GM18520 (cell line): Measurements from ENCODE around the gene SIGMAR1.

Source experiments
- ATAC-seq: cut with Tn5 transposase; IDR thresholded peaks from one replicate; pipeline ENCODE4 v1.9.1; 2021; ENCODE audit not compliant: unreplicated experiment

Gene SIGMAR1

DNA sequence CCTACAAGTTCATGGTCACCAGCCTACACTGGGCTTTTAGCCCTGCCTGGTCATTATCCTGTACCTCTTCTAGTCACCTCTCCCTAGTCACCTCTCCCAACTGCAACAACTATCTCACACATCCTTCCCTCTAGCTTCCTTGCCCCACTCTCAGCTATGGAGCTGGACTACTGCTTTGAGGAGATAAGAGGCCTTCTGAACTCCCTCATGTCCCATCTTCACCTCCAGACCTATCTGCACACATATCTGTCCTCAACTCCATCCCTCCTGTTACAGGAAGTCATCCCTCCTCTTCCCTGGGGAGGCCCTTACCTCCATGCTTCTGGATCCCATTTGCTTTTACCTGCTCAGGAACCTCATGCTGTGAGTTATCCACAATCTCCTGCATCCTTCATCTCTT, 31.4 kb downstream of the SIGMAR1 start:
- no peak for ATAC-seq

GRCh38 chr9:34603610-34604231, 33.9 kb downstream of the SIGMAR1 start:
- no peak for ATAC-seq

- ATAC-seq = no peak
Measured at GRCh38 chr9:34601937-34602573, 35.5 kb downstream of the SIGMAR1 start.

- ATAC-seq = no peak
Measured at GRCh38 chr9:34600908-34601307, 36.7 kb downstream of the SIGMAR1 start.

DNA sequence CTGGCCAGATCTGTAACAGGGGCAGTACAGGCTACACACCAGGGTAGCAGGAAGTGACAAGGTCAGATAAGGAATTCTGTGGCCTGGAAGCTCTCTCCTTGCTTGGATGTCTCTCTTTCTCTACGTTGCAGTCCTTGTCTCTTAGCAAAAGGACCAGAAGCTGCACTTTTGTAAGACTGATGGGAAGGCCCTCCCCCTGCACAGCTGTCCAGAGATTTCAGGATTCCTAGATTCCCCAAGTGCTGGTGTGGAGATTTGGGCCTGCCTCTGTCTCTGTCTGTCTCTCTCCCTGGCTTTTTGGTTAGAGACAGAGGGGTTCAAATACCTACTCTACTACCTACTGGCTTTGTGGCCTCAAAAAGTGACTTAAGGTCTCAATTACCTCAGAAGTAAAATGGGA, 38.0 kb downstream of the SIGMAR1 start:
- ATAC-seq = no peak

DNA sequence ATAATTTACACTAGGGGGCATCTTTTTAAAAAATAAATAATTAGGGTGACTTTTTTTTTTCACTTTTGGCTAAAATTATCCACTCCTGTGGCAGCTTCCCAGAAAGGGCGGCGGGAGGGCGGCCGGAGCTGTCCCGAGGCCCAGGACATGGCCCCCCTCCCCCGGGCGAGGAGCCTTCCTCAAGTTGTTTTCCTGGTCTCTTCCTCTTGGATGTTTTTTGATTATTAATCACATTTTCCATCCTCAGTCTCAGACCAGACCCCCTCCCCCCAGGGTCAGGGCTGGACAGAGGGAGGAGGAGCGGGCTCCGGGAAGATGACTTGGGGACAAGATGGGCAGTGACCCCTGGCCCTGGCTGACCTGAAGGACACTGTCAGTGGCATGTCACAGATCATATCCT, 43.4 kb downstream of the SIGMAR1 start:
- ATAC-seq = no peak

DNA sequence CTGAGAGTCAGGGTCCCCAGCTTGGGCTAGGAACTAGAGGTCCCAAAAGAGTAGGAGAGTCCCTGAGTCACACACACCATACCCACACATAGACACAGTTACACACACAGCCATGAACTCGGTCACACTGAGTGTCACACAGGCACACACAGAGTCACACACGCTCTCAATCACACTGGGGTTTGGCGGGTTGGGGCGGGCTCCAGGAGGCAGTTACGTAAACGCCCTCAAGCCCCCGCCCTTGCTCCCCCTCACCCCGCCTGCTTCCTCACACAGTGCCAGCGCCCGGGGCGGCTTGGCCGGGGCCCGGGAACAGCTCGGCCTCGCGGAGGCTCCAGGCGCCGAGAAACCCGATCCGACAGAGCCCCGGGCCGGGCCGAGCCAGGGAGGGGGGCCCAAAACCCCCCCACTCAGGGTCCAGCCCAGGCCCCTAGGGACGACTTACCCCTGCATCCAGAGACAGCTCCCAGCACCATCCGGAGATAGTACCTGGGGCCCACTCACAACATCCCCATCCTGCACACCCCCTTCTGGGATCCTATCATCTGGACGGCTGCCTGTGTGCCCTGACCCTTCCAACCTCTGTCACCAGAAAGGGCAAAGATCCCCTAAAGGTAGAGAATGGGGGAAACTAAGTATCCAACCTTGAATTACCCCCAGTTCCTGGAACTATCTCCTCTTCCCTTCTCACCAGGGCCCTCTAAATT, 44.5 kb downstream of the SIGMAR1 start:
- ATAC-seq = no peak

- no peak for ATAC-seq
Measured at GRCh38 chr9:34591917-34592866, 45.4 kb downstream of the SIGMAR1 start.

- no peak for ATAC-seq
Measured at GRCh38 chr9:34591248-34591916, 46.2 kb downstream of the SIGMAR1 start.

DNA sequence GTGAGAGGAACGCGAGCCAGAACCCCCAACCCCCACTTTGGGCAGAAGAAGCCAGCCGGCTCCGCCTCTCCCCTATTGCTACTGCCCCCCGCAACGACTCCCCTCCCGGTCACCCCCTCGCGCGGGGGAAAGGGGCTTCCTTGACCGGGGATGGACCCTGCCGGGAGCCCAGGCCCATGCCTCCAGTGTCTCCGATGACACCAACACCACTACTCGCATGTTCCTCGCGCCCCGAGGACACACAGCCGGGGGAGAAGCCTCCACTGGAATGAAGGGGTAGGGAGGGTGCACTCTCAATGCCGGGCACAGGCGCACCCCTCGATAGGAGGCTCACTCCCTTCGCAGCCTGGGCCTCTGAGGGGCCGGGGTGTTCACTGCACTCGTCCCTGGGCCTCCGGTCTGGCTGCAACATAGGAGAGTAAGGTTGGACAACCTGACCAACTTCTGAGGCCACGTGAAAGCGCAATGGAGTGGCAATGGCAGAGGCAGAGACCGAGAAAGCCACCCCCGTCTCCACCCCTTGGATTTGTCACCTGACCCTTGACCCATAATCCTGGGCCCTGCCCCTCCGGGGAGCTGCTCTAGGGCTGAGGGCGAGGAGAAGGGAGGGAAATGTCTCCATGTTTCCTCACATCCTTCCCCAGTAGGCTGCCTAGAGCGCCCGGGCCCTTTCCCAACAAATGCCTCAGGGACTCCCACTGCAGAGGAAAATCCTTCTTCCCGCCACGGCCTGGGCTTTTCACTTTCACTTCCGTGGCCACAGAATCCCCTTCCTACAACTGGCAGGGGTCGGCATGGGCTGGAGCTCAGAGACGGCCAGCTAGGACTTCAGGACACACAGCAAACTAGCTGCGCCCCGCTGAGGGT, 47.0 kb downstream of the SIGMAR1 start:
- ATAC-seq = no peak

DNA sequence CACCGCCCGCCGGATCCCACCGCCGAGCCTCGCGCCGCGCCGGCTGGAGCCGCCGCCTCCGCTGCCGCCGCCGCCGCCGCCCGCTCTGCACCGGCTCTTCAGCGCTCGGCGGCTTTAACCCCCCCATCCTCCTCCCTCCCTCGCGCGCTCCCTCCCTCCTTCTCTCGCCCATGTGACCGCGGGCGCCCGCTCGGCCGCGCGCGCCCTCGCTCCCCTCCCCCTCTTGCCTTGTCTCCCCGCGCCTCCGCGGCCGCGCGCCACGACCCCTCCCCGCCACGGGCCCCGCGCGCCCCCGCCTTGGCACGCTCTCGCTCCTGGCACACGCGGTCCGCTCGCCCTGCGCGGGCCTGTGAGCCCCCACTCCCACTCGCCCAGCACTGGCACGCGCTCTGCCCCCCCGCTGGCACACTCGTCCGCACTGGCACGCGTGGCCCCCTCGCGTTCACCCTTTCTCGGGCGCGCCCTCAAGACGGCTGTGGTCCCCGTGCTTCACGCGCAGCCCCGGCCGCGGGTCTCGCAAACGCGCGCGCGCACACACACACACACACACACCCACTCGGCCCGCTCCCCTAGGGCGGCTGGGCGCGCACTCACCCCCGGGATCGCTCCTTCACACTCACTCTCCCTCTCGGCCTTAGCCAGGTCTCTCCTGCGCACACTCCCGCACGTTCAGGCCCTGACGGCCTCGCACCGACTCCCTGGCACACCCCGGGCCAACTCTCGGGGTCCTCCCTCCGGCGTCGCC, 47.8 kb downstream of the SIGMAR1 start, which contains the start of gene CNTFR:
Gene CNTFR, minus strand, starts transcription at position 89 of the 745 bp plus-strand sequence. CDS start 20,743 bp downstream, outside the sequence.
- ATAC-seq = no peak

DNA sequence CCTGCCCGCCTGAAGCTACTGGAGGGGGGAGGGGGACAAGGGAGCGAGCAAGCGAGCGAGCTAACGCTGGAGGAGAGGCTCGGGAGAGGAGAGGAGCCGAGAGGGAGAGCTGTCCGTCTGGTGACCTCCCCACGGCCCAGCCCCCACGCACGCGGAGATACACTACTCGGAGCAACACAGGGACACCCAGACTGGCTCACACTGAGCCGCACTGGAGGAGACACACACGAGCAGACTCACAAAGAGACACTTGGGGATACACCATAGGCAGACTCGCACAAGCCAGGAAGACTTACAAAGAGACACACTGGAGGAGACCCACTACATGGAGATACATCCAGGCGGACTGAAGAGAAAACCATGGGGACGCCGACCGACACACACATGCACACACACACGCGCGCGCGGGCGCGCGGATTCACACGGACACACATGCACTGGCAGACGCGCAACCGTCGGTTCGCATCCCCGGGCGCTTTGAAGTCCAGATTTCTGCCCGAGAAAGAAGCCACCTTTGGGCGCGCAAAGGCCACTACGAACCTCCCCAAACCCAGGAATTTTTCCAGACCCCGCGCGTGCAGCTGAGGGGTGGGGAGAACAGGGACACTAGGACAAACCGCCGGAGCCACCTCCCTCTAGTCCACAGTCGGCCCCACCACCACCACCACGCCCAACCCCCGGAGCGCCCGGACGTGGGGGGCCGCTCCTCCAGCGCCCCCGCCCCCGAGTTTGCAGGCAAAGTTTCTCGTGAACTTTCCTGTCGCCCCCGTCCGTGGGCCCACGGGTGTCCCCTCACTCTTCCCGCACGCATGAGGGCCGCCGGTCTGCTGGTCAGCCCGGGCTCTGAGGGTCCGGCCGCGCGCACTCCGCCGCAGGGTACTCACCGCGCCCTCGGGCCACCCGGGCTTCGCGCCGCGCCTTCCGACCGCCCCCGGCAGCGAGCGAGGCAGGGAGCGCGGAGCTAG, 48.6 kb downstream of the SIGMAR1 start:
- no peak for ATAC-seq

GRCh38 chr9:34587271-34587670, 50.3 kb downstream of the SIGMAR1 start:
- ATAC-seq = no peak

DNA sequence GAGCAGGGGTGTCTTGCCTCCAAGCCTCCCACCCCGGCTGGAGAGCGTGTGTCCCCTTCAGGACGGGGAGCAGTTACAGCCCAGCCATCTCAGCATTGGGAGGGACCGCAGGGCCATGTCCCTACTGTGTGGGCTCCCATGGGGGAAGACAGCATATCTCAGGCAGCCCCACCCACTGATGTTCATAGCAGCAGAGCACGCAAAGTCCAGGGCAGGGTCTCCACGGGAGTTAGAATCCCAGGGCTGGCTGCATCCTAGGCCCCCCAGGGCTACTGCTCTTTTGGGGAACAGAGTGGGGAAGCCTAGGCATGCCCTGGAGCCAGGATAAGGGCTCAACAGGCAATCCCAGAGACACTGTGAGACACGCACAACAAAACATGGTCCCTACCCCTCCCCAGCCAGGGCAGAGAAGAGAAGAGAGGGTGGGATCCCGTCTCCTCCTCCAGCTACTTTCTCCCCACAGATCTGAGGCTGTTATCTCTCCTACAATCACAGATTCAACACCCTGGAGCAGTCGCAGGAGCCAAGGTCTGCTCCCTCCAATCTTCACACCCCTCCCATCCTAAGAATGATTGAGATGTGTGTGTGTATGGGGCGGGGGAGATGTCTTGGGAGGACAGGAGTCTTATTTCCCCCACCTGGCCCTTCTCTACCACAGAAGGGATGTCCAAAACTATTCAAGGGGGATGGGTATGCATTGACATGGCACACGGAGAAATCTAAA, 51.5 kb downstream of the SIGMAR1 start:
- ATAC-seq = no peak

DNA sequence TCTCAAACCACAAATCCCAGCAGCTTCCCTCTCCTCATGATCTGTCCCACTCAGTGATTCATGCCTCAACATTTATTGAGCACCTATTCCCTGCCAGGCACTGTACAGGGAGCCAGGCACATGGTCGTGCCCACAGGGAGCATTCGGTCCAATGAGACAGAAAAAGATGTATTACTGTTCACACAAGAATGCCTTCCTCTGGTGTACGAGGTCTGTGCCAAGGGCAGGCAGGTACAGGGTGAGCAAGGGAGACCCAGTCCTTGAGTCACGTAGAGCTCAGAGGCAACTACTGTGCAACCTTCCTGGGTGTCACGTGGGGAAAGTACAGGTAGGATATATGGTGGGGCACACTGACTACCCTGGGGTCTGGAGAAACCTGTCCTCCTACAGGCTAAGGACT, 52.6 kb downstream of the SIGMAR1 start:
- ATAC-seq = no peak
